Left ventricle myocardium inferior (tissue), 1 donor: Measurements from ENCODE around the gene VPS37B. TPM values are rescaled to one million over a fixed set of nuclear protein-coding genes. Genes with fewer than 3 reads are reported as not detected.

Experiments used
- DNase-seq: peaks from one replicate; pipeline ENCODE4 v3.0.0-alpha.2; 2020
- H3K27ac ChIP-seq: fragments of 200-600 bp; replicated peaks from 2 replicates; pipeline ENCODE4 v1.8.0; 2021
- H3K27me3 ChIP-seq: fragments of 200-600 bp; 2 replicates; pipeline ENCODE4 v1.8.0; 2021; ENCODE audit warnings: low read depth
- H3K36me3 ChIP-seq: fragments of 200-600 bp; 2 replicates; pipeline ENCODE4 v1.8.0; 2021
- H3K4me1 ChIP-seq: fragments of 200-600 bp; 2 replicates; pipeline ENCODE4 v1.8.0; 2021
- H3K4me3 ChIP-seq: fragments of 200-600 bp; 2 replicates; pipeline ENCODE4 v1.8.0; 2021; ENCODE audit warnings: mild to moderate bottlenecking, moderate library complexity
- H3K9me3 ChIP-seq: fragments of 200-600 bp; replicated peaks from 2 replicates; pipeline ENCODE4 v1.8.0; 2021
- CTCF ChIP-seq: fragments of 200-600 bp; IDR thresholded peaks from 2 replicates; pipeline ENCODE4 v1.8.0; 2021; ENCODE audit warnings: antibody characterized with exemption, mild to moderate bottlenecking, borderline replicate concordance
- intact Hi-C: fragments of 100-400 bp; cut with micrococcal nuclease; formaldehyde crosslinking; loops from one replicate; pipeline ENCODE4 v1.11.0; 2022
- total RNA-seq: library from RNA; stranded (reverse); fragmentation: NEBNext Ultra II Directional; extraction: Animal tissue kit (Norgen Biotek cat#: 25700); gene quantifications from one replicate; pipeline ENCODE4 v1.2.1, GENCODE V29; 2021
- donor health status: DM: no; HTN: yes; CAD: no; lungs with severe emphysema.

VPS37B gene
- total RNA-seq, 1 donor from 2014 or later = 13.3 TPM

- Histone ChIP-seq H3K27me3 (no peaks in the 10 kb centered on the region), H3K27ac (peak overlapping the region; percentile 43), H3K36me3 (no peaks in the 10 kb centered on the region), H3K4me1 (peaks cover 100% of the 10 kb centered on the region), H3K4me3 (no peak overlapping the region), H3K9me3 (no peaks in the 10 kb centered on the region)
- no peak for DNase-seq
- intact Hi-C loops = no loop called here
- no peak for TF ChIP-seq CTCF
These were observed 20.2 kb downstream of the VPS37B start for GRCh38 chr12:122875590-122876220.

GRCh38 chr12:122874081-122874480, 21.8 kb downstream of the VPS37B start:
- Histone ChIP-seq H3K36me3 (peaks cover 14% of the 10 kb centered on the region), H3K4me3 (no peak overlapping the region), H3K4me1 (peaks cover 100% of the 10 kb centered on the region), H3K27ac (peak overlapping the region; percentile 92), H3K27me3 (no peaks in the 10 kb centered on the region), H3K9me3 (no peaks in the 10 kb centered on the region)
- no peak for DNase-seq
- intact Hi-C loops = no loop called here
- no peak for TF ChIP-seq CTCF

- peaks cover 19% of the 10 kb centered on the region for H3K36me3 ChIP-seq
- peak overlapping the region; percentile 92 for H3K27ac ChIP-seq
- no peak for DNase-seq
- TF ChIP-seq CTCF = no peak
- no peaks in the 10 kb centered on the region for H3K9me3 ChIP-seq
- H3K27me3 ChIP-seq = no peaks in the 10 kb centered on the region
- H3K4me1 ChIP-seq = peaks cover 100% of the 10 kb centered on the region
- intact Hi-C loops = no loop called here
- no peak overlapping the region for H3K4me3 ChIP-seq
These were observed 22.4 kb downstream of the VPS37B start for GRCh38 chr12:122873540-122873939.

- intact Hi-C loops = no loop called here
- H3K4me3 ChIP-seq = peak overlapping the region; percentile 60
These were observed 23.0 kb downstream of the VPS37B start for GRCh38 chr12:122872815-122873361.

More at GRCh38 chr12:122872815-122873361, 23.0 kb downstream of the VPS37B start:
- Histone ChIP-seq H3K27ac (peak overlapping the region; percentile 92), H3K9me3 (no peaks in the 10 kb centered on the region), H3K27me3 (no peaks in the 10 kb centered on the region), H3K4me1 (peaks cover 100% of the 10 kb centered on the region), H3K36me3 (peaks cover 25% of the 10 kb centered on the region)
- no peak for TF ChIP-seq CTCF
- no peak for DNase-seq
